Measurements from ENCODE around the gene NDUFB1. TPM values are rescaled to one million over a fixed set of nuclear protein-coding genes. Genes with fewer than 3 reads are reported as not detected.

NDUFB1 gene
- total and polyA plus RNA-seq, 2 of the 13 experiments (the other 11 are each of a cell fraction or from before 2014, with no cell fraction given), result 181 to 281 TPM

DNA sequence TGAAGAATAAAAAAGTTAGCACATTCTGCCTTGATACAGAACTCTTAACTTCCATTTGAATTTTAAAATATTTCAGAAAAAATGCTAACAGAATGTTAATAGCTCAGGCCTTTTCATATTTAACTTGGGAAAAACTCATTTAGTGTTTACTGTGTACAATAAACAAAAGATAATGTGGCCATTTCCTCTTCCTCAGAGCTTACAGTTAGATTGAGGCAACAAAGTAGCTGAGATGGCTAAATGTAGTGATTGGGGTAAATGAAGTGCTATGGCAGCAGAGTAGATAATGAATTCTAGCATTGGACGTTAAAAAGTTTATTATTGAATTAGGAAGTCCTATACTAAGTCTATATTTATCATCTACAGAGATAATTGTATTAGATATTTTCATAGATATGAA is 12.9 kb upstream of the NDUFB1 start (continued):
- TF ChIP-seq, protein P1, sequence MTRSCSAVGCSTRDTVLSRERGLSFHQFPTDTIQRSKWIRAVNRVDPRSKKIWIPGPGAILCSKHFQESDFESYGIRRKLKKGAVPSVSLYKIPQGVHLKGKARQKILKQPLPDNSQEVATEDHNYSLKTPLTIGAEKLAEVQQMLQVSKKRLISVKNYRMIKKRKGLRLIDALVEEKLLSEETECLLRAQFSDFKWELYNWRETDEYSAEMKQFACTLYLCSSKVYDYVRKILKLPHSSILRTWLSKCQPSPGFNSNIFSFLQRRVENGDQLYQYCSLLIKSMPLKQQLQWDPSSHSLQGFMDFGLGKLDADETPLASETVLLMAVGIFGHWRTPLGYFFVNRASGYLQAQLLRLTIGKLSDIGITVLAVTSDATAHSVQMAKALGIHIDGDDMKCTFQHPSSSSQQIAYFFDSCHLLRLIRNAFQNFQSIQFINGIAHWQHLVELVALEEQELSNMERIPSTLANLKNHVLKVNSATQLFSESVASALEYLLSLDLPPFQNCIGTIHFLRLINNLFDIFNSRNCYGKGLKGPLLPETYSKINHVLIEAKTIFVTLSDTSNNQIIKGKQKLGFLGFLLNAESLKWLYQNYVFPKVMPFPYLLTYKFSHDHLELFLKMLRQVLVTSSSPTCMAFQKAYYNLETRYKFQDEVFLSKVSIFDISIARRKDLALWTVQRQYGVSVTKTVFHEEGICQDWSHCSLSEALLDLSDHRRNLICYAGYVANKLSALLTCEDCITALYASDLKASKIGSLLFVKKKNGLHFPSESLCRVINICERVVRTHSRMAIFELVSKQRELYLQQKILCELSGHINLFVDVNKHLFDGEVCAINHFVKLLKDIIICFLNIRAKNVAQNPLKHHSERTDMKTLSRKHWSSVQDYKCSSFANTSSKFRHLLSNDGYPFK (CRISPR knock-in tag; IDR thresholded peaks at IDR 0.05; ENCODE audit: borderline replicate concordance), result no peak

DNA sequence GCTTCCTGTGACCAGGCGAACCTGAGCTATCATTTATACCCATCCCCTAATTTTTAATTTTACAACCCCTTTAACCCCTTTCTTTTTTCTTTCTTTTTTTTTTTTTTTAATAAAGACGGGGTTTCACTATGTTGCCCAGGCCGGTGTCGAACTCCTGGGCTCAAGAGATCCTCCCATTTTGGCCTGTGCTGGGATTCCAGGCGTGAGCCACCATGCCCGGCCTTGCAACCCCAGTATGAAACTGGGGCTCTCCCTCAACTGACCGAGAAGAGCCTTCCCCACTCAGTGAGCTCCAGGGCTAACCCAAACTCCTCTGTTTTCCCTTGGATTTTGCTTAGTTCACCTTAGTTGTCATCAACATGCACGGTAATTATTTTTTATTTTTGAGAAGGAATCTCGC is 1.3 kb upstream of the NDUFB1 start:
- H3K9me3 ChIP-seq (ENCODE audit: low read length), result no peaks in the 10 kb centered on the region
- no peak for FAIRE-seq
- H3K4me1 ChIP-seq (ENCODE audit: insufficient read depth, low read length), result peaks cover 37% of the 10 kb centered on the region
- H3K4me3 ChIP-seq (replicated peaks in 1 of 3; ENCODE audit: insufficient read depth in 1 of 3, low read depth in 2 of 3, low read length in 3 of 3), result peak overlapping the region; percentile 89 to 97 (median 90)
- TF ChIP-seq ZNF841 (CRISPR knock-in tag; IDR thresholded peaks at IDR 0.05; ENCODE audit: borderline replicate concordance), result 0 out of 2 replicates have a peak, but pooled peaks have one; percentile 1
- TF ChIP-seq ZFP1 (CRISPR knock-in tag; IDR thresholded peaks at IDR 0.05), result no peak
- H3K36me3 ChIP-seq (replicated peaks in 1 of 2; ENCODE audit: control insufficient read depth in 1 of 2, insufficient read depth in 2 of 2, low read length in 2 of 2), result peaks cover 0 to 3% of the 10 kb centered on the region in 2 experiments; a peak in 3 of 5 replicates
- peaks cover 24% of the 10 kb centered on the region for H3K79me2 ChIP-seq (ENCODE audit: insufficient read depth, low read length)
- in situ Hi-C loops (cut with HindIII; ENCODE audit: extremely low pct_ligation_motif_present, low pct_unique_long_range_greater_than_20kb) (no loop called here), intact Hi-C loops (cut with micrococcal nuclease; ENCODE audit: unreplicated experiment) (no loop called here)
- H3K27me3 ChIP-seq (ENCODE audit: control insufficient read depth in 1 of 2, insufficient read depth in 2 of 2, low read length in 2 of 2), result no peaks in the 10 kb centered on the region; a peak in 1 of 5 replicates
- POLR2A ChIA-PET, result interaction anchor here (1.3 to 3.9 kb wide), 4 partner anchors 11 to 22 kb away, joined by 5 to 93 read pairs (median 6); partner anchors contain the start of gene ATXN3
- DNase-seq (ENCODE audit: low spot score), result no peak
- H3K27ac ChIP-seq (ENCODE audit: extremely low read length, insufficient read depth, low read length), result peak overlapping the region; percentile 94
- 37% methylated on average over 9 of the region's 9 CpGs for WGBS (ENCODE audit: low lambda C conversion rate)
- CTCF ChIA-PET (ENCODE audit: low intra/inter-chr PET ratio, low total read pairs), result no interaction called here
- ATAC-seq, result no peak
- no TSS peak for BruUV-seq (replicated peaks)
- no peak overlapping the region for H2AFZ ChIP-seq (ENCODE audit: low read length)
- no peaks in the 10 kb centered on the region for H4K20me1 ChIP-seq (ENCODE audit: insufficient read depth, low read length)
- peak overlapping the region; percentile 100 for H3K9ac ChIP-seq (ENCODE audit: insufficient read depth, low read depth, low read length)
- H3K4me2 ChIP-seq (ENCODE audit: low read depth, low read length), result peak overlapping the region; percentile 88

GRCh38 chr14:92122351-92122677 is 808 bp upstream of the NDUFB1 start:
- ATAC-seq (peak; percentile 44), FAIRE-seq (no peak), DNase-seq (ENCODE audit: low spot score) (peak; percentile 18)
- Histone ChIP-seq H4K20me1 (ENCODE audit: insufficient read depth, low read length) (no peaks in the 10 kb centered on the region), H3K4me3 (replicated peaks in 1 of 3; ENCODE audit: insufficient read depth in 1 of 3, low read depth in 2 of 3, low read length in 3 of 3) (peak overlapping the region; percentile 89 to 97 (median 90)), H3K79me2 (ENCODE audit: insufficient read depth, low read length) (peaks cover 24% of the 10 kb centered on the region), H3K27ac (ENCODE audit: extremely low read length, insufficient read depth, low read length) (peak overlapping the region; percentile 94), H2AFZ (ENCODE audit: low read length) (no peak overlapping the region), H3K36me3 (replicated peaks in 1 of 2; ENCODE audit: control insufficient read depth in 1 of 2, insufficient read depth in 2 of 2, low read length in 2 of 2) (peaks cover 0 to 3% of the 10 kb centered on the region in 2 experiments; a peak in 3 of 5 replicates), H3K4me1 (ENCODE audit: insufficient read depth, low read length) (peaks cover 37% of the 10 kb centered on the region), H3K9me3 (ENCODE audit: low read length) (no peaks in the 10 kb centered on the region), H3K4me2 (ENCODE audit: low read depth, low read length) (peak overlapping the region; percentile 88), H3K27me3 (ENCODE audit: control insufficient read depth in 1 of 2, insufficient read depth in 2 of 2, low read length in 2 of 2) (no peaks in the 10 kb centered on the region; a peak in 1 of 5 replicates), H3K9ac (ENCODE audit: insufficient read depth, low read depth, low read length) (peak overlapping the region; percentile 100)
- POLR2A ChIA-PET, result interaction anchor here (0.9 to 3.9 kb wide), 7 partner anchors 10 to 31 kb away, joined by 3 to 93 read pairs (median 6); partner anchors contain the start of gene ATXN3
- BruUV-seq (replicated peaks), result TSS peak; percentile 70
- under 1% methylated on average over 20 of the region's 22 CpGs for WGBS (ENCODE audit: low lambda C conversion rate)
- intact Hi-C loops (cut with micrococcal nuclease; ENCODE audit: unreplicated experiment) (no loop called here), in situ Hi-C loops (cut with HindIII; ENCODE audit: extremely low pct_ligation_motif_present, low pct_unique_long_range_greater_than_20kb) (no loop called here)
- CTCF ChIA-PET (ENCODE audit: low intra/inter-chr PET ratio, low total read pairs), result no interaction called here
- TF ChIP-seq, protein P2, sequence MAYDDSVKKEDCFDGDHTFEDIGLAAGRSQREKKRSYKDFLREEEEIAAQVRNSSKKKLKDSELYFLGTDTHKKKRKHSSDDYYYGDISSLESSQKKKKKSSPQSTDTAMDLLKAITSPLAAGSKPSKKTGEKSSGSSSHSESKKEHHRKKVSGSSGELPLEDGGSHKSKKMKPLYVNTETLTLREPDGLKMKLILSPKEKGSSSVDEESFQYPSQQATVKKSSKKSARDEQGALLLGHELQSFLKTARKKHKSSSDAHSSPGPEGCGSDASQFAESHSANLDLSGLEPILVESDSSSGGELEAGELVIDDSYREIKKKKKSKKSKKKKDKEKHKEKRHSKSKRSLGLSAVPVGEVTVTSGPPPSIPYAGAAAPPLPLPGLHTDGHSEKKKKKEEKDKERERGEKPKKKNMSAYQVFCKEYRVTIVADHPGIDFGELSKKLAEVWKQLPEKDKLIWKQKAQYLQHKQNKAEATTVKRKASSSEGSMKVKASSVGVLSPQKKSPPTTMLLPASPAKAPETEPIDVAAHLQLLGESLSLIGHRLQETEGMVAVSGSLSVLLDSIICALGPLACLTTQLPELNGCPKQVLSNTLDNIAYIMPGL (CRISPR knock-in tag; IDR thresholded peaks at IDR 0.05; ENCODE audit: borderline replicate concordance in 1 of 2, low read depth in 1 of 2), result no peak
- TF ChIP-seq, protein P3, sequence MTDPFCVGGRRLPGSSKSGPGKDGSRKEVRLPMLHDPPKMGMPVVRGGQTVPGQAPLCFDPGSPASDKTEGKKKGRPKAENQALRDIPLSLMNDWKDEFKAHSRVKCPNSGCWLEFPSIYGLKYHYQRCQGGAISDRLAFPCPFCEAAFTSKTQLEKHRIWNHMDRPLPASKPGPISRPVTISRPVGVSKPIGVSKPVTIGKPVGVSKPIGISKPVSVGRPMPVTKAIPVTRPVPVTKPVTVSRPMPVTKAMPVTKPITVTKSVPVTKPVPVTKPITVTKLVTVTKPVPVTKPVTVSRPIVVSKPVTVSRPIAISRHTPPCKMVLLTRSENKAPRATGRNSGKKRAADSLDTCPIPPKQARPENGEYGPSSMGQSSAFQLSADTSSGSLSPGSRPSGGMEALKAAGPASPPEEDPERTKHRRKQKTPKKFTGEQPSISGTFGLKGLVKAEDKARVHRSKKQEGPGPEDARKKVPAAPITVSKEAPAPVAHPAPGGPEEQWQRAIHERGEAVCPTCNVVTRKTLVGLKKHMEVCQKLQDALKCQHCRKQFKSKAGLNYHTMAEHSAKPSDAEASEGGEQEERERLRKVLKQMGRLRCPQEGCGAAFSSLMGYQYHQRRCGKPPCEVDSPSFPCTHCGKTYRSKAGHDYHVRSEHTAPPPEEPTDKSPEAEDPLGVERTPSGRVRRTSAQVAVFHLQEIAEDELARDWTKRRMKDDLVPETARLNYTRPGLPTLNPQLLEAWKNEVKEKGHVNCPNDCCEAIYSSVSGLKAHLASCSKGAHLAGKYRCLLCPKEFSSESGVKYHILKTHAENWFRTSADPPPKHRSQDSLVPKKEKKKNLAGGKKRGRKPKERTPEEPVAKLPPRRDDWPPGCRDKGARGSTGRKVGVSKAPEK (CRISPR knock-in tag; IDR thresholded peaks at IDR 0.05; ENCODE audit: borderline replicate concordance), result no peak
- TF ChIP-seq ZNF773 (CRISPR knock-in tag; IDR thresholded peaks at IDR 0.05; ENCODE audit: borderline replicate concordance) (0 out of 2 replicates have a peak, but pooled peaks have one; percentile 4), ZFP90 (CRISPR knock-in tag; IDR thresholded peaks at IDR 0.05; ENCODE audit: borderline replicate concordance) (0 out of 2 replicates have a peak, but pooled peaks have one; percentile 2)

Measured in HepG2 (cell line).